ENCODE measurements around the gene ETFDH. TPM values are rescaled to one million over a fixed set of nuclear protein-coding genes. Genes with fewer than 3 reads are reported as not detected.

The ETFDH gene
- total RNA-seq, 1 donor from 2014 or later: 32.5 TPM

GRCh38 chr4:158664806-158665205 is 7.3 kb upstream of the ETFDH start:
- TF ChIP-seq CTCF (conservative IDR thresholded peaks at IDR 0.05): no peak
- no peak overlapping the region for H3K4me3 Mint-ChIP-seq
- no peaks in the 10 kb centered on the region for H3K27me3 Mint-ChIP-seq
- H3K9me3 Mint-ChIP-seq: no peaks in the 10 kb centered on the region
- H3K27ac Mint-ChIP-seq: no peak overlapping the region
- no peak for DNase-seq (ENCODE audit: extremely low spot score, unreplicated experiment)
- H3K4me1 Mint-ChIP-seq (ENCODE audit: unreplicated experiment): peaks cover 8% of the 10 kb centered on the region
- peaks cover 14% of the 10 kb centered on the region for H3K36me3 Mint-ChIP-seq

GRCh38 chr4:158666892-158667291 is 5.2 kb upstream of the ETFDH start:
- DNase-seq (ENCODE audit: extremely low spot score, unreplicated experiment): no peak
- H3K36me3 Mint-ChIP-seq: peaks cover 14% of the 10 kb centered on the region
- peaks cover 16% of the 10 kb centered on the region for H3K4me1 Mint-ChIP-seq (ENCODE audit: unreplicated experiment)
- no peaks in the 10 kb centered on the region for H3K27me3 Mint-ChIP-seq
- H3K9me3 Mint-ChIP-seq: no peaks in the 10 kb centered on the region
- H3K4me3 Mint-ChIP-seq: no peak overlapping the region
- H3K27ac Mint-ChIP-seq: no peak overlapping the region
- TF ChIP-seq CTCF (conservative IDR thresholded peaks at IDR 0.05): no peak

GRCh38 chr4:158667651-158668198 is 4.4 kb upstream of the ETFDH start:
- Mint-ChIP-seq H3K27ac (no peak overlapping the region), H3K4me1 (ENCODE audit: unreplicated experiment) (peaks cover 16% of the 10 kb centered on the region), H3K9me3 (no peaks in the 10 kb centered on the region), H3K4me3 (no peak overlapping the region), H3K27me3 (no peaks in the 10 kb centered on the region), H3K36me3 (peaks cover 14% of the 10 kb centered on the region)
- no peak for DNase-seq (ENCODE audit: extremely low spot score, unreplicated experiment)
- peak; percentile 78 for TF ChIP-seq CTCF (conservative IDR thresholded peaks at IDR 0.05)

- no peak for DNase-seq (ENCODE audit: extremely low spot score, unreplicated experiment)
- Mint-ChIP-seq H3K4me3 (peak overlapping the region; percentile 72), H3K36me3 (peaks cover 14% of the 10 kb centered on the region), H3K27me3 (no peaks in the 10 kb centered on the region), H3K9me3 (no peaks in the 10 kb centered on the region), H3K4me1 (ENCODE audit: unreplicated experiment) (peaks cover 19% of the 10 kb centered on the region), H3K27ac (no peak overlapping the region)
- no peak for TF ChIP-seq CTCF (conservative IDR thresholded peaks at IDR 0.05)
Measured at GRCh38 chr4:158669310-158669709, 2.8 kb upstream of the ETFDH start.

GRCh38 chr4:158670975-158671664 is 976 bp upstream of the ETFDH start:
- DNase-seq (ENCODE audit: extremely low spot score, unreplicated experiment): peak; percentile 78
- Mint-ChIP-seq H3K4me1 (ENCODE audit: unreplicated experiment) (peaks cover 19% of the 10 kb centered on the region), H3K9me3 (no peaks in the 10 kb centered on the region), H3K27me3 (no peaks in the 10 kb centered on the region), H3K36me3 (peaks cover 7% of the 10 kb centered on the region), H3K27ac (peak overlapping the region; percentile 98), H3K4me3 (peak overlapping the region; percentile 99)
- TF ChIP-seq CTCF (conservative IDR thresholded peaks at IDR 0.05): no peak
